ENCODE results near the gene PBX1. TPM values are rescaled to one million over a fixed set of nuclear protein-coding genes. Genes with fewer than 3 reads are reported as not detected.

The PBX1 gene
- total and polyA plus RNA-seq, 2 of the 4 experiments (the other 2 are of a cell fraction): 13.9 to 17.9 TPM

DNA sequence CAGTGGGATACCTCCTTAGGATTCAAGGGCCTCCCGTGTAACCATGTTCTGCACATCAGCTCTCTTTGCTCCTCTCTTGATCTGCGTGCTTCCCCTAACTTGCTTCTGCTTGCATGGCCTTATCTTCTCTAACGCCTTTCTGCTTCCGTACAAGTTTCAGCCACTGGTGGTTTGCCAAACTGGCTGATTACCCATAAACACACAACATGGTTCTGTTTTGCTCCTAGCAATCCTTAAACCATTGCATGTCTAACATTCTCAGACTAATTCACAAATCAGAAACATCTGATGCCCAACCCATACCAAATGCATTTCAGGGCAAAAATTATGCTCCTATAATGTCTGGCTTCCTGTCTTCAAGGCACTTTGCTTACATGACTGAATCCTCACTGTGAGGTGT, 166.4 kb downstream of the PBX1 start:
- TF ChIP-seq RFX5 (IDR thresholded peaks at IDR 0.05; ENCODE audit: low read depth, low read length) (no peak), FOS (IDR thresholded peaks at IDR 0.05; ENCODE audit: low read depth, low read length) (no peak), RAD21 (IDR thresholded peaks at IDR 0.05; ENCODE audit: low read length) (no peak), BHLHE40 (IDR thresholded peaks at IDR 0.05; ENCODE audit: low read depth, low read length) (no peak), SMC3 (IDR thresholded peaks at IDR 0.05; ENCODE audit: low read depth, low read length) (no peak), MXI1 (IDR thresholded peaks at IDR 0.05; ENCODE audit: borderline replicate concordance, low read depth, low read length) (no peak), POLR2A (IDR thresholded peaks at IDR 0.05; ENCODE audit: low read depth, low read length) (no peak), MAFK (IDR thresholded peaks at IDR 0.05; ENCODE audit: low read depth, low read length) (no peak), MAZ (IDR thresholded peaks at IDR 0.05; ENCODE audit: borderline replicate concordance, low read depth, low read length) (no peak), CHD1 (IDR thresholded peaks at IDR 0.05; ENCODE audit: low read depth, low read length) (no peak), RCOR1 (IDR thresholded peaks at IDR 0.05; ENCODE audit: insufficient replicate concordance, low read length) (no peak), NFE2L2 (IDR thresholded peaks at IDR 0.05; ENCODE audit: low read depth, low read length) (no peak), CEBPB (IDR thresholded peaks at IDR 0.05; ENCODE audit: low read depth, low read length) (no peak)
- TF ChIP-seq, protein P1, sequence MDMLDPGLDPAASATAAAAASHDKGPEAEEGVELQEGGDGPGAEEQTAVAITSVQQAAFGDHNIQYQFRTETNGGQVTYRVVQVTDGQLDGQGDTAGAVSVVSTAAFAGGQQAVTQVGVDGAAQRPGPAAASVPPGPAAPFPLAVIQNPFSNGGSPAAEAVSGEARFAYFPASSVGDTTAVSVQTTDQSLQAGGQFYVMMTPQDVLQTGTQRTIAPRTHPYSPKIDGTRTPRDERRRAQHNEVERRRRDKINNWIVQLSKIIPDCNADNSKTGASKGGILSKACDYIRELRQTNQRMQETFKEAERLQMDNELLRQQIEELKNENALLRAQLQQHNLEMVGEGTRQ (IDR thresholded peaks at IDR 0.05; ENCODE audit: low read depth, low read length): no peak
- TF ChIP-seq, protein P2, sequence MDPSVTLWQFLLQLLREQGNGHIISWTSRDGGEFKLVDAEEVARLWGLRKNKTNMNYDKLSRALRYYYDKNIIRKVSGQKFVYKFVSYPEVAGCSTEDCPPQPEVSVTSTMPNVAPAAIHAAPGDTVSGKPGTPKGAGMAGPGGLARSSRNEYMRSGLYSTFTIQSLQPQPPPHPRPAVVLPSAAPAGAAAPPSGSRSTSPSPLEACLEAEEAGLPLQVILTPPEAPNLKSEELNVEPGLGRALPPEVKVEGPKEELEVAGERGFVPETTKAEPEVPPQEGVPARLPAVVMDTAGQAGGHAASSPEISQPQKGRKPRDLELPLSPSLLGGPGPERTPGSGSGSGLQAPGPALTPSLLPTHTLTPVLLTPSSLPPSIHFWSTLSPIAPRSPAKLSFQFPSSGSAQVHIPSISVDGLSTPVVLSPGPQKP (IDR thresholded peaks at IDR 0.05; ENCODE audit: borderline replicate concordance, low read depth, low read length): no peak
- TF ChIP-seq, protein P3, sequence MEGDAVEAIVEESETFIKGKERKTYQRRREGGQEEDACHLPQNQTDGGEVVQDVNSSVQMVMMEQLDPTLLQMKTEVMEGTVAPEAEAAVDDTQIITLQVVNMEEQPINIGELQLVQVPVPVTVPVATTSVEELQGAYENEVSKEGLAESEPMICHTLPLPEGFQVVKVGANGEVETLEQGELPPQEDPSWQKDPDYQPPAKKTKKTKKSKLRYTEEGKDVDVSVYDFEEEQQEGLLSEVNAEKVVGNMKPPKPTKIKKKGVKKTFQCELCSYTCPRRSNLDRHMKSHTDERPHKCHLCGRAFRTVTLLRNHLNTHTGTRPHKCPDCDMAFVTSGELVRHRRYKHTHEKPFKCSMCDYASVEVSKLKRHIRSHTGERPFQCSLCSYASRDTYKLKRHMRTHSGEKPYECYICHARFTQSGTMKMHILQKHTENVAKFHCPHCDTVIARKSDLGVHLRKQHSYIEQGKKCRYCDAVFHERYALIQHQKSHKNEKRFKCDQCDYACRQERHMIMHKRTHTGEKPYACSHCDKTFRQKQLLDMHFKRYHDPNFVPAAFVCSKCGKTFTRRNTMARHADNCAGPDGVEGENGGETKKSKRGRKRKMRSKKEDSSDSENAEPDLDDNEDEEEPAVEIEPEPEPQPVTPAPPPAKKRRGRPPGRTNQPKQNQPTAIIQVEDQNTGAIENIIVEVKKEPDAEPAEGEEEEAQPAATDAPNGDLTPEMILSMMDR (conservative IDR thresholded peaks at IDR 0.05; ENCODE audit: low read depth, low read length): no peak
- Histone ChIP-seq H2AK9ac (replicated peaks; ENCODE audit: low read depth, low read length, poor library complexity) (no peak overlapping the region), H2BK20ac (ENCODE audit: low read depth, low read length) (peak overlapping the region; percentile 89), H3K27ac (ENCODE audit: insufficient read depth, low read length) (peak overlapping the region; percentile 51; the same call in 1 of the 2 replicates), H4K91ac (ENCODE audit: insufficient read depth, low read depth, low read length) (peak overlapping the region; percentile 42), H3K23ac (ENCODE audit: low read depth, low read length) (peak overlapping the region; percentile 3; the same call in 1 of the 2 replicates), H3K14ac (replicated peaks; ENCODE audit: low read depth, low read length) (peak overlapping the region; percentile 81), H3K9ac (ENCODE audit: low read depth, low read length) (no peak overlapping the region), H3K18ac (ENCODE audit: low read depth, low read length) (peak overlapping the region; percentile 94), H3K36me3 (ENCODE audit: control insufficient read depth, insufficient read depth, low read length) (no peaks in the 10 kb centered on the region), H3K4ac (ENCODE audit: low read depth, low read length) (peak overlapping the region; percentile 38), H3K4me1 (ENCODE audit: control insufficient read depth, insufficient read depth, low read length) (peaks cover 27% of the 10 kb centered on the region), H2BK5ac (ENCODE audit: low read depth, low read length, poor library complexity, severe bottlenecking) (peak overlapping the region; percentile 96), H2AFZ (replicated peaks; ENCODE audit: low read length, poor library complexity) (no peak overlapping the region), H4K20me1 (ENCODE audit: insufficient read depth, low read length) (no peaks in the 10 kb centered on the region), H3K4me2 (ENCODE audit: low read depth, low read length) (peak overlapping the region; percentile 14; the same call in 1 of the 2 replicates), H3K9me1 (ENCODE audit: insufficient read depth, low read length) (peaks cover 16% of the 10 kb centered on the region), H3K79me1 (ENCODE audit: low read depth in 1 of 2, low read length in 2 of 2) (peaks cover 8 to 10% of the 10 kb centered on the region in 2 experiments; a peak in 3 of 4 replicates), H3K9me3 (ENCODE audit: control insufficient read depth, insufficient read depth, low read length) (no peaks in the 10 kb centered on the region), H2BK15ac (ENCODE audit: low read depth, low read length) (peak overlapping the region; percentile 40), H4K8ac (ENCODE audit: low read depth in 2 of 2, low read length in 2 of 2) (peak overlapping the region; percentile 68 to 73), H4K5ac (ENCODE audit: low read depth, low read length) (peak overlapping the region; percentile 75; the same call in 1 of the 2 replicates), H3K27me3 (ENCODE audit: control insufficient read depth, insufficient read depth, low read length) (no peaks in the 10 kb centered on the region), H3K56ac (ENCODE audit: extremely low read depth, insufficient read depth, low read length) (peak overlapping the region; percentile 32; the same call in 1 of the 2 replicates), H3K4me3 (ENCODE audit: insufficient read depth, low read depth, low read length) (no peak overlapping the region), H2AK5ac (ENCODE audit: low read depth, low read length) (peak overlapping the region; percentile 30; the same call in 1 of the 2 replicates), H2BK120ac (ENCODE audit: low read depth, low read length) (peak overlapping the region; percentile 86)
- in situ Hi-C loops (cut with MboI; ENCODE audit: low sequenced_read_pairs): no loop called here
- intact Hi-C loops (cut with micrococcal nuclease): no loop called here
- ChIA-PET CTCF (no interaction called here), POLR2A (ENCODE audit: unreplicated experiment) (interaction anchor here (0.6 kb wide), 1 partner anchor 107 kb away, joined by 3 read pairs; no protein-coding TSS in a partner anchor)
- DNase-seq (peak; percentile 56), ATAC-seq (ENCODE audit: low read depth) (peak; percentile 28)
- dilution Hi-C loops (cut with HindIII; ENCODE audit: low sequenced_read_pairs, unreplicated experiment): no loop called here
- WGBS, 2 experiments (ENCODE audit: extremely low coverage in 2 of 2, insufficient read length in 1 of 2): 24% methylated on average over 4 of the region's 4 CpGs; no CpG with 5 or more reads in 1 of the 2 experiments
- BruUV-seq (replicated peaks): no TSS peak
